Gastroesophageal sphincter (tissue), 4 donors: ENCODE results near the gene BLTP1. TPM values are rescaled to one million over a fixed set of nuclear protein-coding genes. Genes with fewer than 3 reads are reported as not detected.

Experiments
- ATAC-seq: fragments of 150-250 bp; one replicate; pipeline ENCODE4 v1.9.1; 2016; ENCODE audit warnings: mild to moderate bottlenecking, moderate library complexity
- H3K27ac ChIP-seq, 4 donors: fragments of 200-600 bp; sonication (generic) in 3 of 4; 1 replicate in 3 of 4; 2 replicates in 1 of 4; pipeline ENCODE4 v1.5.1; 2016 to 2019
- H3K27me3 ChIP-seq: fragments of 200-600 bp; sonication (generic); one replicate; pipeline ENCODE4 v1.5.1; 2019
- H3K36me3 ChIP-seq, 2 donors: fragments of 200-600 bp; sonication (generic); one replicate each; pipeline ENCODE4 v1.5.1; 2019; ENCODE audit warnings: control low read depth in 1 of 2
- H3K4me1 ChIP-seq, 3 donors: fragments of 200-600 bp; sonication (generic); 1 replicate in 2 of 3; 2 replicates in 1 of 3; pipeline ENCODE4 v1.5.1; 2016 to 2019; ENCODE audit warnings: control low read depth in 2 of 3
- H3K4me3 ChIP-seq, 2 donors: fragments of 200-600 bp; sonication (generic); one replicate each; pipeline ENCODE4 v1.5.1; 2019; ENCODE audit warnings: mild to moderate bottlenecking in 1 of 2, moderate library complexity in 1 of 2
- H3K9me3 ChIP-seq, 3 donors: fragments of 200-600 bp; sonication (generic); one replicate each; pipeline ENCODE4 v1.5.1; 2017 to 2019; ENCODE audit warnings: control low read depth in 2 of 3
- CTCF ChIP-seq, 4 experiments: fragments of 200-600 bp in 2 of 4; fragments of 450-650 bp in 2 of 4; sonication (generic) in 1 of 4; IDR thresholded peaks; one replicate each; pipeline ENCODE4 v1.5.1; 2017 to 2019; ENCODE audit warnings: antibody characterized with exemption in 4 of 4, mild to moderate bottlenecking in 2 of 4, moderate library complexity in 2 of 4
- EP300 ChIP-seq: sonication (generic); formaldehyde crosslinking; IDR thresholded peaks from one replicate; pipeline ENCODE4 v1.6.1; 2017; ENCODE audit warnings: antibody characterized with exemption, mild to moderate bottlenecking
- POLR2A ChIP-seq, 2 donors: fragments of 450-650 bp; IDR thresholded peaks; one replicate each; pipeline ENCODE4 v1.6.1; 2017; ENCODE audit warnings: antibody characterized with exemption in 2 of 2, mild to moderate bottlenecking in 2 of 2, moderate library complexity in 1 of 2
- POLR2AphosphoS5 ChIP-seq: sonication (generic); formaldehyde crosslinking; IDR thresholded peaks from one replicate; pipeline ENCODE4 v1.6.1; 2017; ENCODE audit warnings: antibody characterized with exemption
- WGBS, 2 donors: methylation state at CpG; one replicate each; pipeline ENCODE4 v1.1.5; 2018; ENCODE audit warnings: low coverage in 1 of 2; 5-methylcytosine and 5-hydroxymethylcytosine counted together
- total RNA-seq, 4 donors: library from RNA; depleted of rRNA; stranded (reverse); fragments of >200 nt; gene quantifications; one replicate each; pipeline ENCODE4 v1.1.0, GENCODE V29; 2016

Gene BLTP1
- total RNA-seq, 4 donors from 2014 or later: 74.6 to 183 (median 107) TPM

GRCh38 chr4:122129061-122129460, 23.1 kb upstream of the BLTP1 start:
- Histone ChIP-seq H3K9me3 (no peaks in the 10 kb centered on the region), H3K36me3 (no peaks in the 10 kb centered on the region), H3K27ac (no peak overlapping the region), H3K4me3 (no peak overlapping the region), H3K27me3 (no peaks in the 10 kb centered on the region), H3K4me1 (no peaks in the 10 kb centered on the region)
- no peak for ATAC-seq
- WGBS, 2 donors: 80 to 86% methylated on average over 1 of the region's 1 CpG
- TF ChIP-seq POLR2AphosphoS5 (no peak), POLR2A (IDR thresholded peaks at IDR 0.05) (no peak), EP300 (no peak), CTCF (IDR thresholded peaks at IDR 0.05) (no peak)

- H3K9me3 ChIP-seq: no peaks in the 10 kb centered on the region
- H3K27me3 ChIP-seq: no peaks in the 10 kb centered on the region
- WGBS, 2 donors: 76 to 82% methylated on average over 3 to 5 of the region's 5 CpGs
- TF ChIP-seq POLR2A (IDR thresholded peaks at IDR 0.05): no peak
- TF ChIP-seq CTCF (IDR thresholded peaks at IDR 0.05): no peak
- TF ChIP-seq POLR2AphosphoS5: no peak
- TF ChIP-seq EP300: no peak
- H3K4me3 ChIP-seq: no peak overlapping the region
- H3K4me1 ChIP-seq: no peaks in the 10 kb centered on the region
- no peaks in the 10 kb centered on the region for H3K36me3 ChIP-seq
- no peak for ATAC-seq
- H3K27ac ChIP-seq: no peak overlapping the region
Observed at GRCh38 chr4:122131562-122132157, 20.5 kb upstream of the BLTP1 start.

GRCh38 chr4:122132891-122133290, 19.2 kb upstream of the BLTP1 start:
- Histone ChIP-seq H3K9me3 (no peaks in the 10 kb centered on the region), H3K4me3 (no peak overlapping the region), H3K4me1 (no peaks in the 10 kb centered on the region), H3K27ac (no peak overlapping the region), H3K36me3 (no peaks in the 10 kb centered on the region), H3K27me3 (no peaks in the 10 kb centered on the region)
- WGBS, 2 donors: 56 to 73% methylated on average over 3 of the region's 3 CpGs
- no peak for TF ChIP-seq CTCF (IDR thresholded peaks at IDR 0.05)
- TF ChIP-seq EP300: no peak
- no peak for TF ChIP-seq POLR2A (IDR thresholded peaks at IDR 0.05)
- TF ChIP-seq POLR2AphosphoS5: no peak
- no peak for ATAC-seq

GRCh38 chr4:122139139-122139538, 13.0 kb upstream of the BLTP1 start:
- 81 to 100% methylated on average over 2 to 3 of the region's 3 CpGs for WGBS, 2 donors
- H3K27ac ChIP-seq: no peak overlapping the region
- no peaks in the 10 kb centered on the region for H3K27me3 ChIP-seq
- no peak overlapping the region for H3K4me3 ChIP-seq
- no peaks in the 10 kb centered on the region for H3K9me3 ChIP-seq
- no peak for ATAC-seq
- TF ChIP-seq POLR2AphosphoS5 (no peak), POLR2A (IDR thresholded peaks at IDR 0.05) (no peak), CTCF (IDR thresholded peaks at IDR 0.05) (no peak), EP300 (no peak)
- no peaks in the 10 kb centered on the region for H3K4me1 ChIP-seq
- no peaks in the 10 kb centered on the region for H3K36me3 ChIP-seq

GRCh38 chr4:122140834-122141233, 11.3 kb upstream of the BLTP1 start:
- no peak for ATAC-seq

More at GRCh38 chr4:122140834-122141233, 11.3 kb upstream of the BLTP1 start:
- no peak overlapping the region for H3K27ac ChIP-seq
- no peaks in the 10 kb centered on the region for H3K36me3 ChIP-seq
- H3K27me3 ChIP-seq: no peaks in the 10 kb centered on the region
- no peaks in the 10 kb centered on the region for H3K4me1 ChIP-seq
- no peak overlapping the region for H3K4me3 ChIP-seq
- H3K9me3 ChIP-seq: no peaks in the 10 kb centered on the region
- WGBS, 2 donors: 91 to 93% methylated on average over 5 of the region's 5 CpGs
- TF ChIP-seq CTCF (IDR thresholded peaks at IDR 0.05) (no peak), EP300 (no peak), POLR2AphosphoS5 (no peak), POLR2A (IDR thresholded peaks at IDR 0.05) (no peak)
